ENCODE results near the gene METTL2A.
"Not testable (repeated sequence)": the region's sequence is repeated elsewhere in the genome, so short reads cannot be mapped to it uniquely, and the experiment has no call there.

The METTL2A gene

GRCh38 chr17:62423647-62424461 is at the start of gene METTL2A:
Gene METTL2A, plus strand, starts transcription at chr17:62423897. Its CDS starts 6 bp downstream, at chr17:62423903.
- peak; percentile 74 for DNase-seq

- DNase-seq = no peak
Observed at GRCh38 chr17:62380253-62380652, 43.4 kb upstream of the METTL2A start, which contains the start of gene EFCAB3. Gene EFCAB3, plus strand, starts transcription at chr17:62380553. Its CDS starts 2,427 bp downstream, at chr17:62382980.

GRCh38 chr17:62381561-62381960 is 42.1 kb upstream of the METTL2A start:
- no peak for DNase-seq

- no peak for DNase-seq
Observed at GRCh38 chr17:62388856-62389255, 34.8 kb upstream of the METTL2A start.

GRCh38 chr17:62392908-62393307 is 30.8 kb upstream of the METTL2A start:
- no peak for DNase-seq

GRCh38 chr17:62398891-62399290 is 24.8 kb upstream of the METTL2A start:
- DNase-seq = no peak

- DNase-seq = no peak
Observed at GRCh38 chr17:62405451-62405850, 18.2 kb upstream of the METTL2A start.

- not testable (repeated sequence) for DNase-seq
Observed at GRCh38 chr17:62413090-62413489, 10.6 kb upstream of the METTL2A start.

GRCh38 chr17:62426214-62426613 is 2.5 kb downstream of the METTL2A start:
- DNase-seq = not testable (repeated sequence)

GRCh38 chr17:62435251-62435650 is 11.6 kb downstream of the METTL2A start:
- DNase-seq = not testable (repeated sequence)

GRCh38 chr17:62441181-62441580 is 17.5 kb downstream of the METTL2A start:
- DNase-seq = not testable (repeated sequence)

- DNase-seq = no peak
Observed at GRCh38 chr17:62444063-62444462, 20.4 kb downstream of the METTL2A start.

GRCh38 chr17:62445791-62446190 is 22.1 kb downstream of the METTL2A start:
- not testable (repeated sequence) for DNase-seq

- DNase-seq = not testable (repeated sequence)
Observed at GRCh38 chr17:62452195-62452594, 28.5 kb downstream of the METTL2A start.

GRCh38 chr17:62453041-62453440 is 29.3 kb downstream of the METTL2A start:
- not testable (repeated sequence) for DNase-seq

- not testable (repeated sequence) for DNase-seq
Observed at GRCh38 chr17:62453656-62454055, 30.0 kb downstream of the METTL2A start.

GRCh38 chr17:62454111-62454510 is 30.4 kb downstream of the METTL2A start:
- not testable (repeated sequence) for DNase-seq

- DNase-seq = no peak
Observed at GRCh38 chr17:62456016-62456415, 32.3 kb downstream of the METTL2A start.

GRCh38 chr17:62458483-62458882 is 34.8 kb downstream of the METTL2A start:
- not testable (repeated sequence) for DNase-seq

- DNase-seq = not testable (repeated sequence)
Observed at GRCh38 chr17:62464422-62464821, 40.7 kb downstream of the METTL2A start.

GRCh38 chr17:62465271-62465670 is 41.6 kb downstream of the METTL2A start:
- not testable (repeated sequence) for DNase-seq

- peak; percentile 90 for DNase-seq
Observed at GRCh38 chr17:62470666-62471379, 47.1 kb downstream of the METTL2A start.

- not testable (repeated sequence) for DNase-seq
Observed at GRCh38 chr17:62471380-62471880, 47.7 kb downstream of the METTL2A start.

Measured in NCI-H446 treated with DMSO at 0.1 percent for 48 hours (cell line).